ENCODE results near the gene SLC25A47.

The SLC25A47 gene

DNA sequence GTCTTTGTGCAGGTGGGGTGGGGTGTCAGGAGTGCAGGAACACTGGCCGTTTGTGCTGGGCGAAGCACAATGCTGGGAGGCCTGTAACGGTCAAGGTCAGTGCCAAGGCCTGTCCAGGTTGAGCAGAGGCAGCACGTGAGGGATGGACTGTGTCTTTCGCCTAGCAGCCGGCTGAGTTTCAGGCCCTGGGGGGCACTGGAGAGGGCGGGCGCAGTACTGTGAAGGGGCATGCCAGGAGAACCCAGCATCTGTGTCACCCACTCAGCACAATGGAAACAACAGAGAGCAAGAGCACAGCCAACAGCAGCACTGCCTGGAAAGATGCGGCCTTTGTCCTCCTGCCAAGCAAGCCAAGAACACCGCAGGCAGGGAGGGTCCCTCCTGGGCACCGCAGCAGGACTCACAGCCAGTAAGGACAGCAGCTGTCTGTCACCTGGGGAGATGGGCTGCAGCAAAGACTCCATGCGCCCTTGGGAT, 25.2 kb downstream of the SLC25A47 start:
- no peaks in the 10 kb centered on the region for H3K9me3 ChIP-seq (ENCODE audit: control insufficient read depth in 2 of 2, low read length in 2 of 2)
- no peak overlapping the region for H3K4me3 ChIP-seq (ENCODE audit: low read length in 2 of 2)
- peaks cover 0 to 6% of the 10 kb centered on the region in 2 donors for H3K4me1 ChIP-seq (ENCODE audit: control insufficient read depth in 2 of 2, insufficient read depth in 2 of 2, low read length in 2 of 2)
- no peak overlapping the region for H3K27ac ChIP-seq (ENCODE audit: low read depth in 2 of 2, low read length in 2 of 2)
- H3K36me3 ChIP-seq (ENCODE audit: control insufficient read depth in 2 of 2, insufficient read depth in 2 of 2, low read length in 2 of 2): peaks cover 32 to 51% of the 10 kb centered on the region in 2 donors
- H3K9ac ChIP-seq (ENCODE audit: low read depth in 1 of 2, low read length in 2 of 2): no peak overlapping the region
- H3K27me3 ChIP-seq (ENCODE audit: control insufficient read depth in 2 of 2, insufficient read depth in 2 of 2, low read length in 2 of 2): no peaks in the 10 kb centered on the region

DNA sequence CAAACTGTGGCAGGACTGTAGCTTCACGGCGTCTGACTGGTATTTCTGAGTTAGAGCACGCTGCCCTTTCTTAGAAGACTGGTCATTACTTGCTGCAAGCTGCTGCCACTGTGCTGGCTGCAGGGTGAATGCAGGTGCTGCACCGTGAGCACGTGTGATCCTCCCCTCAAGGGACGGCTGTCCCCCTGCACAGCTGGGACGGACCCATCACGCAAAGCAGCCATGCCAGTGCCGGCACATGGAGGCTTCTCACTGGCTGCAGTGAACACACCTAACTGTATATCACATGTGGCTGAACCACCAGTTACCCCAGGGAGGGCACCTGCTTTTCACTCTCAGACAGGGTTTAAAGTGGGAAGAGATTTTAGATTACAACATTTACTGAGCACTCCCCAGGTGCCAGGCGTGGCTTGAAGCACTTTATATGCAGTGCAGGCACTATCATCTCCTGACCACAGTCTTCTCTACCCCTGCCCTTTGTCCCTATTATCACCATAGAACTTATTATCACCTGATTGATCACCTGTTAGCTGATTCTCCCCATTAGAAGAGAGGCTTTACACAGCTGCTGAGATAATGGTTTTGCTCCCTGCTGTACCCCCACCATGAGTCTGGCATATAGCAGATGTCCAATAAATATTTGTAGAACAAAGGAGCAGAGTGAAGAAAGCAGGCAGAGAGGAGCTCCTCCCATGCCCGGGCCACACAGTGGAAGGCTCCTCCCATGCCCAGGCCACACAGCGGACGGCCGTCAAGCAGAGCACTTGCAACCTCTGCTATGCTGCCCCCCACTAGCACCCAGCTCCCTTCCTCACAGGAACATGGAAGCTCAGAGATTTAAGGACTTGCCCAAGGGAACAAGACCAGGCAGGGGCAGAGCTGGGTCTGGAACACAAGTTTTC, 25.9 kb downstream of the SLC25A47 start:
- H3K4me3 ChIP-seq (ENCODE audit: low read length in 2 of 2): no peak overlapping the region
- H3K27me3 ChIP-seq (ENCODE audit: control insufficient read depth in 2 of 2, insufficient read depth in 2 of 2, low read length in 2 of 2): no peaks in the 10 kb centered on the region
- no peaks in the 10 kb centered on the region for H3K9me3 ChIP-seq (ENCODE audit: control insufficient read depth in 2 of 2, low read length in 2 of 2)
- H3K36me3 ChIP-seq (ENCODE audit: control insufficient read depth in 2 of 2, insufficient read depth in 2 of 2, low read length in 2 of 2): peaks cover 39 to 58% of the 10 kb centered on the region in 2 donors
- H3K27ac ChIP-seq (ENCODE audit: low read depth in 2 of 2, low read length in 2 of 2): no peak overlapping the region
- H3K9ac ChIP-seq (ENCODE audit: low read depth in 1 of 2, low read length in 2 of 2): no peak overlapping the region
- peaks cover 0 to 6% of the 10 kb centered on the region in 2 donors for H3K4me1 ChIP-seq (ENCODE audit: control insufficient read depth in 2 of 2, insufficient read depth in 2 of 2, low read length in 2 of 2)

DNA sequence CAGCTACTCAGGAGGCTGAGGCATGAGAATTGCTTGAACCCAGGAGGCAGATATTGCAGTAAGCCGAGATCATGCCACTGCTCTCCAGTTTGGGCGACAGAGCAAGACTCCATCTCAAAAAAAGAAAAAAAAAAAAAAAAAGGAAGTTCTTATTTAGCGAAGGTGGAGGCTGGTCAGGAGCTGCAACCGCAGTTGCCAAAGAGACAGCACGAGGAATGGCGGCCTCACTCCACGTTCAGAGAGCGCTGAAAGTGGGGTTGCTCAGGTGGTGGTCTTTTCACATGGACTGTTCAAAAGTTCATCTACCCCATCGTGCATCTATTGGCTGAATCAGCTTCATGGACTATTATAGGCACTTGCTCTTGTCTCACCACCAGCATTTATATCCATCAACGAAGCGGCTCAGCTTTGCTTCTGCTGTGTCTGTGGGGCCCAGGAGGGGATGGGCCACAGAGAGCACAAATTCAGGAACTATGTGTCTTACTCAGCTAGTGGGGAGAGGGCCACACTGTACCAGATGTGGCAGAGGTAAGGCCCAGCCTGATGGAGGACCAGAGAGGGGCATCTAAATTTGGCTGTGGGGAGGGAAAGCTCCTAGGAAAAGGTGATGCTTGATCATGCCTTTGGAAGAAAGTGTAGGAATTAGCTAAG, 27.3 kb downstream of the SLC25A47 start:
- no peak overlapping the region for H3K27ac ChIP-seq (ENCODE audit: low read depth in 2 of 2, low read length in 2 of 2)
- H3K36me3 ChIP-seq (ENCODE audit: control insufficient read depth in 2 of 2, insufficient read depth in 2 of 2, low read length in 2 of 2): peaks cover 41 to 68% of the 10 kb centered on the region in 2 donors
- peaks cover 0 to 6% of the 10 kb centered on the region in 2 donors for H3K4me1 ChIP-seq (ENCODE audit: control insufficient read depth in 2 of 2, insufficient read depth in 2 of 2, low read length in 2 of 2)
- H3K4me3 ChIP-seq (ENCODE audit: low read length in 2 of 2): no peak overlapping the region
- no peaks in the 10 kb centered on the region for H3K27me3 ChIP-seq (ENCODE audit: control insufficient read depth in 2 of 2, insufficient read depth in 2 of 2, low read length in 2 of 2)
- no peak overlapping the region for H3K9ac ChIP-seq (ENCODE audit: low read depth in 1 of 2, low read length in 2 of 2)
- no peaks in the 10 kb centered on the region for H3K9me3 ChIP-seq (ENCODE audit: control insufficient read depth in 2 of 2, low read length in 2 of 2)

DNA sequence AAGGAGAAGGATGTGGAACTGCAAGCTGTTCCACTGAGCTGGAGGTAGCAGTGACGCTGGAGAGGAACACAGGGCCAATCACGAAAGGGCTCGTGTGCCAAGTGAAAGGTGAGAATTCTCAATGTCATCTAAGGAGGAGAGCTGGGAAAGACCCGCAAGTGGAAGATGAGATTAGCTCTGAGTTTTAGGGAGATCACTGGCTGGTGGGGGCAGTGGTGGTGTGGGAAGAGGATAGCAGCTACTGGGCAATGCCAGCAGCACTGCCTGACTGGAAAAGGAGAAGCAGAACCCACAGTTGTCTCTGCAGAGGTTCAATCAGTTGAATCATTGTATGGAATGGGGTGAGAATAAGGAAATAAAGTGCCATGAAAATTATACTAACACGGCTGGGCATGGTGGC, 27.8 kb downstream of the SLC25A47 start:
- Histone ChIP-seq H3K27me3 (ENCODE audit: control insufficient read depth in 2 of 2, insufficient read depth in 2 of 2, low read length in 2 of 2) (no peaks in the 10 kb centered on the region), H3K27ac (ENCODE audit: low read depth in 2 of 2, low read length in 2 of 2) (no peak overlapping the region), H3K4me1 (ENCODE audit: control insufficient read depth in 2 of 2, insufficient read depth in 2 of 2, low read length in 2 of 2) (peaks cover 0 to 6% of the 10 kb centered on the region in 2 donors), H3K36me3 (ENCODE audit: control insufficient read depth in 2 of 2, insufficient read depth in 2 of 2, low read length in 2 of 2) (peaks cover 36 to 66% of the 10 kb centered on the region in 2 donors), H3K9ac (ENCODE audit: low read depth in 1 of 2, low read length in 2 of 2) (no peak overlapping the region), H3K9me3 (ENCODE audit: control insufficient read depth in 2 of 2, low read length in 2 of 2) (no peaks in the 10 kb centered on the region), H3K4me3 (ENCODE audit: low read length in 2 of 2) (no peak overlapping the region)

DNA sequence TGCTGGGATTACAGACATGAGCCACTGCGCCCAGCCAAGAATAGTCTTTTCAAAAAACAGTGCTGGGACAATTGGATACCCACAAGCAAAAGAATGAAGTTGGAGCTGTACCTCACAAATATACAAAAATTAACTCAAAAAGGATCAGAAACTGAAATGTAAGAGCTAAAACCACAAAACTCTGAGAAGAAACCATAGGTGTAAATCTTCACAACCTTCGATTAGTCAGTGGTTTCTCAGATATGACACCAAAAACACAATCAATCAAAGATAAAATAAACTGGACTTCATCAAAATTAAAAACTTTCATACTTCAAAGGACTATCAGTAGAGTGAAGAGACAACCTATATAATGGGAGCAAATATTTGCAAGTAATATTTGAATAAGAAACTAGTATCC, 35.3 kb downstream of the SLC25A47 start:
- H3K27me3 ChIP-seq (ENCODE audit: control insufficient read depth in 2 of 2, insufficient read depth in 2 of 2, low read length in 2 of 2): no peaks in the 10 kb centered on the region
- H3K9ac ChIP-seq (ENCODE audit: low read depth in 1 of 2, low read length in 2 of 2): no peak overlapping the region
- no peaks in the 10 kb centered on the region for H3K4me1 ChIP-seq (ENCODE audit: control insufficient read depth in 2 of 2, insufficient read depth in 2 of 2, low read length in 2 of 2)
- H3K9me3 ChIP-seq (ENCODE audit: control insufficient read depth in 2 of 2, low read length in 2 of 2): no peaks in the 10 kb centered on the region
- H3K36me3 ChIP-seq (ENCODE audit: control insufficient read depth in 2 of 2, insufficient read depth in 2 of 2, low read length in 2 of 2): peaks cover 27 to 47% of the 10 kb centered on the region in 2 donors
- H3K4me3 ChIP-seq (ENCODE audit: low read length in 2 of 2): no peak overlapping the region
- no peak overlapping the region for H3K27ac ChIP-seq (ENCODE audit: low read depth in 2 of 2, low read length in 2 of 2)

DNA sequence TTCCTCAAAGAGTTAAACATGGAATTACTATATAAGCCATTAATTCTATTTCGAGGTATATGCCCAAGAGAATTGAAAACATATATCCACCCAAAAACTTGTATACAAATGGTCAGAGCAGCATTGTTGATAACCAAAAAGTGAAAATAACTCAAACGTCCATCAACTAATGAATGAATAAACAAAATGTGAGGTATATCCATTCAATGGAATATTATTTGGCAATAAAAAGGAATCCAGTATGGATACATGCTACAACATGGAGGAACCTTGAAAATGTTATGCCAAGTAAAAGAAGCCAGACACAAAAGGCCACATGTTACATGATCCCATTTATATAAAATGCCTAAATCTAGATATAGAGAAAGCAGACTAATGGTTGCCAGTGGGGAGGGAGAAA, 36.0 kb downstream of the SLC25A47 start:
- H3K36me3 ChIP-seq (ENCODE audit: control insufficient read depth in 2 of 2, insufficient read depth in 2 of 2, low read length in 2 of 2): peaks cover 26 to 47% of the 10 kb centered on the region in 2 donors
- H3K9ac ChIP-seq (ENCODE audit: low read depth in 1 of 2, low read length in 2 of 2): no peak overlapping the region
- H3K27me3 ChIP-seq (ENCODE audit: control insufficient read depth in 2 of 2, insufficient read depth in 2 of 2, low read length in 2 of 2): no peaks in the 10 kb centered on the region
- no peak overlapping the region for H3K27ac ChIP-seq (ENCODE audit: low read depth in 2 of 2, low read length in 2 of 2)
- H3K4me3 ChIP-seq (ENCODE audit: low read length in 2 of 2): no peak overlapping the region
- no peaks in the 10 kb centered on the region for H3K4me1 ChIP-seq (ENCODE audit: control insufficient read depth in 2 of 2, insufficient read depth in 2 of 2, low read length in 2 of 2)
- no peaks in the 10 kb centered on the region for H3K9me3 ChIP-seq (ENCODE audit: control insufficient read depth in 2 of 2, low read length in 2 of 2)

DNA sequence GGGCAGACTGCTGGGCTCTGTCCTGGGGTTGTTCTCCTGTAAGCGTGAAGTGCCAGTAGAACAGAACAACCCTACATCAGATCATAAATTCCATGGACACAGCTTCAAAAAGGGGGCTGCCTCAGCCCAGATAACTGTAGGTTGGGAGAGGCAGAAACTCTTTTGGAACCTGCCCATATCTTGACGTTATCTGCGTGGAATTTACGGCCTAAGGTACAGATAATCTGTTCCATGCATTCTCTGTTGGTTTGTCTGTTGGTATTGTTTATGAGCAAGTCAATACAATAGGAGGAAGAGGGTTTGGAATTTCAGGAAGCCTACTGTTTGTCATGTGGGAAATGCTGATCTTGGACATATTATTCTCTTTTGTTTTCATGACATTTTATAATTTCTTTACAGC, 36.7 kb downstream of the SLC25A47 start:
- Histone ChIP-seq H3K4me1 (ENCODE audit: control insufficient read depth in 2 of 2, insufficient read depth in 2 of 2, low read length in 2 of 2) (no peaks in the 10 kb centered on the region), H3K27me3 (ENCODE audit: control insufficient read depth in 2 of 2, insufficient read depth in 2 of 2, low read length in 2 of 2) (no peaks in the 10 kb centered on the region), H3K36me3 (ENCODE audit: control insufficient read depth in 2 of 2, insufficient read depth in 2 of 2, low read length in 2 of 2) (peaks cover 26 to 43% of the 10 kb centered on the region in 2 donors)

DNA sequence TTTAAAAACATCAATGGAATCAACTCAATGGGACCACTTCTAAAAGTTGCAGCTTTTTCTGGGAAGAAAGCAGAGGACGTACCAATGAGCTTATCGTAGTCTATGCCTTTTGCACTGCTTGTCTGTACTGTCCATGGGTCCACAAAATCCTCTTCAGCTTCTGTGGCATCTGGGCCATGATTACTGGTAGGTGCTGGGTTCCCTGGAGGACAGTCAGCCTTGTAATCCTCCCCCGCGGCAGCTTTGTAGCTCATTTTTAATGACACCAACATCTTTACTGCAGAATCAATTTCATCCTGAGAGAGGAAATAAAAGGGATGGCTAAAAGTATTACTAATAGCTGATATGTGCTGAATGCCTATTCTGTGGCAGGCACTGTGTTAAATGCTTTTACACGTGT, 38.5 kb downstream of the SLC25A47 start:
- H3K9ac ChIP-seq (ENCODE audit: low read depth in 1 of 2, low read length in 2 of 2): no peak overlapping the region
- H3K27me3 ChIP-seq (ENCODE audit: control insufficient read depth in 2 of 2, insufficient read depth in 2 of 2, low read length in 2 of 2): no peaks in the 10 kb centered on the region
- H3K36me3 ChIP-seq (ENCODE audit: control insufficient read depth in 2 of 2, insufficient read depth in 2 of 2, low read length in 2 of 2): peaks cover 30 to 54% of the 10 kb centered on the region in 2 donors
- H3K9me3 ChIP-seq (ENCODE audit: control insufficient read depth in 2 of 2, low read length in 2 of 2): no peaks in the 10 kb centered on the region
- no peak overlapping the region for H3K4me3 ChIP-seq (ENCODE audit: low read length in 2 of 2)
- H3K4me1 ChIP-seq (ENCODE audit: control insufficient read depth in 2 of 2, insufficient read depth in 2 of 2, low read length in 2 of 2): no peaks in the 10 kb centered on the region
- H3K27ac ChIP-seq (ENCODE audit: low read depth in 2 of 2, low read length in 2 of 2): peak overlapping the region in 1 of 2 donors; percentile 14

More for the DNA sequence above, 36.7 kb downstream of the SLC25A47 start:
- Histone ChIP-seq H3K27ac (ENCODE audit: low read depth in 2 of 2, low read length in 2 of 2) (no peak overlapping the region), H3K4me3 (ENCODE audit: low read length in 2 of 2) (no peak overlapping the region), H3K9ac (ENCODE audit: low read depth in 1 of 2, low read length in 2 of 2) (no peak overlapping the region), H3K9me3 (ENCODE audit: control insufficient read depth in 2 of 2, low read length in 2 of 2) (no peaks in the 10 kb centered on the region)

DNA sequence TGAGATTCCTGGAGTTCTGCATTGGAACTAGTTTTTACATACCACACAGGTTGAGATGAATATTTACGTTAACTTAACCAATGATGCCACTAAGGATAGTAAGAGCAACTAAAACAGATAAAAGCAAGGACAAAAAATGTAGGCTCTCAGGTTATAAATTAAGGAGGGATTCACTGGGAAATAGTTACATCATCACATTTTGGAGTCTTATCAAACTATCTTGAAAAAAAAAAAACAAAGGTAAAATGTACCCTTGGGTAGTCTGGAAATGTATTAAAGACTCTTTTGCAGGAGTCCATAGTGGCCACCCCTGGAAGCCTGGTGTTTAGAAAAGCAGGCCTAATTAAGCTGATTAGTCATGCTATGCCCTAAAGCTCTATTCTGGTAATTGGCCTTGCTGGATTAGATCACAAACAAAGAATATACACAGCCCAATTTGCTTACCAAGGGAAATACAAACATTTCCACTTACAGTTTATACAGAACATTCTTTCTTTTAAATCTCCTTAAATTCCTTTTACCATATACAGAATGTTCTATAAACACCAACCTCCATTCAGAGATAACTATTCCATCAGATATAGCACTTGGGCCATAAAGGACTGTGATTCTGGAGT, 39.3 kb downstream of the SLC25A47 start:
- no peak overlapping the region for H3K9ac ChIP-seq (ENCODE audit: low read depth in 1 of 2, low read length in 2 of 2)
- H3K9me3 ChIP-seq (ENCODE audit: control insufficient read depth in 2 of 2, low read length in 2 of 2): no peaks in the 10 kb centered on the region
- H3K4me1 ChIP-seq (ENCODE audit: control insufficient read depth in 2 of 2, insufficient read depth in 2 of 2, low read length in 2 of 2): no peaks in the 10 kb centered on the region
- H3K36me3 ChIP-seq (ENCODE audit: control insufficient read depth in 2 of 2, insufficient read depth in 2 of 2, low read length in 2 of 2): peaks cover 30 to 55% of the 10 kb centered on the region in 2 donors
- H3K27me3 ChIP-seq (ENCODE audit: control insufficient read depth in 2 of 2, insufficient read depth in 2 of 2, low read length in 2 of 2): no peaks in the 10 kb centered on the region
- no peak overlapping the region for H3K4me3 ChIP-seq (ENCODE audit: low read length in 2 of 2)
- peak overlapping the region in 1 of 2 donors; percentile 14 for H3K27ac ChIP-seq (ENCODE audit: low read depth in 2 of 2, low read length in 2 of 2)

DNA sequence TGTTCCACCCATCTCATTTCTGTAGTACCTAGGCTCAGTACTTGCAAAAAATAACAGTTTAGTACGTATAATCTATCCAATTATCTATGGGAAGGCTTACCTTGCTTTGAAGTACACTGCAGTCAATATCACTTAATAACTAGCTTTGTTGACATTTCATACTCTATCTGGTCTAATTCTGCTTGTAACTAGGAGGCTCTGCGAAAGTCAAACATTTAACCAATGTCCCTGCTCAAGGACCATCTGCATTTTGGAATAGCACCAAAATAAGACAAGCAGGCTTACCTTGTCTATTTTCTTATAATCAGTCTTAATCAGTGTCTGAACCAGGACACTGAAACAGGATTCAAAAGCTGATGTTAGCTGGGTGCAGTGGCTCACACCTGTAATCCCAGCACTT, 39.9 kb downstream of the SLC25A47 start:
- no peaks in the 10 kb centered on the region for H3K4me1 ChIP-seq (ENCODE audit: control insufficient read depth in 2 of 2, insufficient read depth in 2 of 2, low read length in 2 of 2)
- no peaks in the 10 kb centered on the region for H3K9me3 ChIP-seq (ENCODE audit: control insufficient read depth in 2 of 2, low read length in 2 of 2)
- H3K36me3 ChIP-seq (ENCODE audit: control insufficient read depth in 2 of 2, insufficient read depth in 2 of 2, low read length in 2 of 2): peaks cover 34 to 55% of the 10 kb centered on the region in 2 donors
- H3K27me3 ChIP-seq (ENCODE audit: control insufficient read depth in 2 of 2, insufficient read depth in 2 of 2, low read length in 2 of 2): no peaks in the 10 kb centered on the region
- no peak overlapping the region for H3K9ac ChIP-seq (ENCODE audit: low read depth in 1 of 2, low read length in 2 of 2)
- H3K27ac ChIP-seq (ENCODE audit: low read depth in 2 of 2, low read length in 2 of 2): no peak overlapping the region
- no peak overlapping the region for H3K4me3 ChIP-seq (ENCODE audit: low read length in 2 of 2)
